Stimulated activated naive CD8-positive, alpha-beta T cell treated with anti-CD3 and anti-CD28 coated beads, Interleukin-15, Interleukin-2, amounts not matched to agents 100 ng/mL and 50 ng/mL, for 24 hours (primary cell): ENCODE results near the gene USP2.

Source experiments
- H3K27ac Mint-ChIP-seq: one replicate; pipeline ENCODE4 v1.8.0; 2021; ENCODE audit warnings: mild to moderate bottlenecking, mixed read lengths
- H3K27me3 Mint-ChIP-seq: one replicate; pipeline ENCODE4 v1.8.0; 2021; ENCODE audit warnings: mixed read lengths
- H3K36me3 Mint-ChIP-seq: one replicate; pipeline ENCODE4 v1.8.0; 2021; ENCODE audit warnings: low read depth, mixed read lengths
- H3K4me1 Mint-ChIP-seq: one replicate; pipeline ENCODE4 v1.8.0; 2021; ENCODE audit warnings: low read depth, mixed read lengths
- H3K4me3 Mint-ChIP-seq: one replicate; pipeline ENCODE4 v1.8.0; 2021; ENCODE audit warnings: mild to moderate bottlenecking, mixed read lengths
- H3K9me3 Mint-ChIP-seq: one replicate; pipeline ENCODE4 v1.8.0; 2021; ENCODE audit warnings: mixed read lengths

Gene USP2

DNA sequence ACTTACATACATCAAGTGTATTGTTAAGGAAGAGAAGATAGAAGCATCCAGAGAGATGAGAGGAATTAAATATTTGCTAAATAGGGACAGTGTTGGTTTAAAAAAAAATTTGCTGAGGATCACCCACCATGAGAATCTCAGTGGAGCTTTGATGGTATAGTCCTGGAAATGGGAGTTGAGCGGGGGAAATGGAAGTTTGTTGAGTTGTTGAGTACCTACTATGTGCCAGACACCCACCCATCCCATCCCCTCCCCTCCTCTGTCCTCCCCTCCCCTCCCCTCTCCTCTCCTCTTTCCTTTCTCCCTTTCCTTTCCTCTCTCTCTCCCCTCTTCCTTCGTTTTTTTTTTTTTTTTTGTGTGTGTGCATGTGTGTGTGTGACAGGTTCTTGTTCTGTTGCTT lies 30.3 kb downstream of the USP2 start:
- Mint-ChIP-seq H3K27me3 (peaks cover 38% of the 10 kb centered on the region), H3K4me3 (no peak overlapping the region), H3K36me3 (no peaks in the 10 kb centered on the region), H3K4me1 (peaks cover 2% of the 10 kb centered on the region), H3K27ac (no peak overlapping the region), H3K9me3 (no peaks in the 10 kb centered on the region)

DNA sequence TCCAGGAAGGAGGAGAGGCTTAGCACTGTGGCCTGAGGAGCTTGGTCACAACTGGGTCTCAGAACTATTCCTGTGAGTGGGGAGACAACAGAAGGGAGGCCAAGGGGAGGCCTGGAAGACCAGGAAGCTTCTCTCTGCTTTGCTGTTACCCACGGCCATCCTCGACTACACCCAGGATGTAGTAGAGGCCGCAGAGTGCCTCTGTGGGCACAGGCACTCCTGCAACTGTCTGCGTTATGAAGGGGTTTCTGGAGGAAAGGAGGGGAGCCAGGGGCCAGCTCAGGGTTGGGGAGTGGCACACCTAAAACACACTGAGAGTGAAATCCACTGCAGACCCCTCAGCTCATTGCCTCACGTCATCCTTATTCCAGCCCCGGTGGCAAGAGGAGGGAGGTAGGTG lies 31.2 kb downstream of the USP2 start:
- no peaks in the 10 kb centered on the region for H3K4me1 Mint-ChIP-seq
- H3K36me3 Mint-ChIP-seq: no peaks in the 10 kb centered on the region
- H3K9me3 Mint-ChIP-seq: no peaks in the 10 kb centered on the region
- H3K27ac Mint-ChIP-seq: no peak overlapping the region
- no peak overlapping the region for H3K4me3 Mint-ChIP-seq
- H3K27me3 Mint-ChIP-seq: peaks cover 32% of the 10 kb centered on the region

DNA sequence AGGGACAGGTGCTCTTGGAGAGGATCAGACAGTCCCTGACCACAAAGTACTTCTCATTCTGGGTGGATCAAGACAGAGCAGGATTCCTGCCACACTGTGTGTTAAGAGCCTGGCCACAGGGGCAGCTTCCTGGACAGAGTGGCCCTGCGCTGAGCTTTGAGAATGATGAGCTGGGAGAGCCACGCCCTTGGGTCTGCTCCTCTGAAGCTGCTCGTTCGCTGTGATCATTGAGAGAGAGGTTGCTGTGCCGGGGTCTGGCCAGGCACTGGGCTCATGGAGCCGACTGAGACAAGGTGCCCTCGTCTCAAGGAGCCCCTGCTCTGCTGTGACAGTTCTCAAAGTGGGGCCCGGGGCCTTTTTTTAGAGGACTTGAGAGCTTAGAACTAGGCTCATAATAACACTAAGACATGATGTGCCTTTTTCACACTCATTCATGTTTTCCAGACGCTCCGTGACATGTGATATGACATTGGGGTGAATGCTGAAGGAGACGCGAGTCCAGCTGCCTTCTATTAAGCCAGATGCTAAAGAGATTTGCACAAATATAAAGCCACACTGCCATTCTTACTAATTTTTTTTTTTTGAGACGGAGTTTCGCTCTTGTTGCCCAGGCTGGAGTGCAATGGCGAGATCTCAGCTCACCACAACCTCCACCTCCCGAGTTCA lies 33.4 kb downstream of the USP2 start:
- no peaks in the 10 kb centered on the region for H3K9me3 Mint-ChIP-seq
- H3K27me3 Mint-ChIP-seq: peaks cover 24% of the 10 kb centered on the region
- no peak overlapping the region for H3K27ac Mint-ChIP-seq
- no peaks in the 10 kb centered on the region for H3K4me1 Mint-ChIP-seq
- H3K36me3 Mint-ChIP-seq: no peaks in the 10 kb centered on the region
- H3K4me3 Mint-ChIP-seq: no peak overlapping the region

DNA sequence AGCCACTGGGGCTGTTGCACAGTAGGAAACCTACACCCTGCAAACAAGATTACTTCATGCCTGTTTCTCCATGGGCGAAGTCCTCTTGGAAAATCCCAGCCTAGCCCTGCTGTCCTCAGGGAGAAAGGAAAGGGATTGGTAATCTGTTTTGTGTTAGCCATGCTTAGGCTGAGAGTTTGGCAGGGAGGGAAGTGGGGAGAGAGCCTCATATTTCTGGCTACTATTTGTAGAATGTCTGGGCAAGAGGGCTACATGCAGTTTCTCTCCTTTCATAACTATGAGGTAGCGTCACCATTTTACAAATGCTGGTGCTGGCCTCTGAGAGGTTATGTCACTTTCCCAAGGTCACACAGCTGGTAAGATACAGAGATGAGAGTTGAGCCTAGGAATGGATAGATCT lies 34.2 kb downstream of the USP2 start:
- Mint-ChIP-seq H3K4me3 (no peak overlapping the region), H3K4me1 (no peaks in the 10 kb centered on the region), H3K36me3 (no peaks in the 10 kb centered on the region), H3K27me3 (peaks cover 18% of the 10 kb centered on the region), H3K9me3 (no peaks in the 10 kb centered on the region), H3K27ac (no peak overlapping the region)

DNA sequence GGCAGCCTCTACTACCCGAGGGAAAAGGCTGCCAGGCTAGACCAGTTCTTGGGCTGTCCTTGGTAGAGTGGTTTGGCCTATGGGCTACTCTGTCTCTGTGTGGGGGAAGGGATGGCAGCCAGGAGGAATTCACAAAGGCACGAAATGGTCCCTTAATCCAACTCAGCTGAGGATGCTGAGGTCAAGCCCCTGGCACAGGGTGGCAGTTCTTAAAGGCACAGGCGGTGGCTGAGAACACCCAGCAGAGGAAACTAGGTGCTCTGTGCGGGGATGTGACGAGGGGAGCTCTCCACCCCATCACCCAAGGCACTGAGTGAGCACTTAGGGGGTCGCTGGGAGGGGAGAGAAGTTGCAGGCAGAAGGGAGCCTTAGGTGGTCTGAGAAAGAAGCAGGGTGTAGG lies 34.9 kb downstream of the USP2 start, which contains the start of gene MFRP:
TSS of gene MFRP (minus strand) at position 101 of the 400 bp plus-strand sequence. CDS start 192 bp downstream, outside the sequence.
- Mint-ChIP-seq H3K27me3 (peaks cover 18% of the 10 kb centered on the region), H3K4me3 (no peak within 1 kb of the TSS), H3K27ac (no peak within 1 kb of the TSS), H3K9me3 (no peaks in the 10 kb centered on the region), H3K4me1 (no peaks in the 10 kb centered on the region), H3K36me3 (no peaks in the 10 kb centered on the region)

DNA sequence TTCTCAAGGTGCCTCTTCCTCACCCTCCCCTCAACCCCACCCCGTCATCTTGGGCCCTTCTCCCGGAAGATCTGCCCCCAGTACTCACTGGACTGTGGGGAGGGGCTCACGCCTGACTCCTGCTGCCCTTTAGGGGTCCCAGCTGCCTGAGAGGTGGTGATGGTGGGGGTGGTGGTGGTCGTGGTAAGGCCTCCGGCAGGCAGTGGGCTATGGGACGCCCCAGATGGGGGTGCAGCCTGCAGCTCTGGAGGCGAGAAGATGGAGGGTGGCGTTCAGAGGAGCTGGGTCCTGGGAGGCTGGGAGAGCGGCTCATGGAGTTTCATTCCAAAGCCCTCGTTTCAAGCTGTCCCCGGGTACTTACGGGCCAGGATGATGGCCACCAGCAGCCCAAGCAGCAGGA lies 35.8 kb downstream of the USP2 start:
- no peak overlapping the region for H3K27ac Mint-ChIP-seq
- peaks cover 18% of the 10 kb centered on the region for H3K27me3 Mint-ChIP-seq
- H3K36me3 Mint-ChIP-seq: no peaks in the 10 kb centered on the region
- no peaks in the 10 kb centered on the region for H3K9me3 Mint-ChIP-seq
- H3K4me1 Mint-ChIP-seq: peaks cover 6% of the 10 kb centered on the region
- no peak overlapping the region for H3K4me3 Mint-ChIP-seq

DNA sequence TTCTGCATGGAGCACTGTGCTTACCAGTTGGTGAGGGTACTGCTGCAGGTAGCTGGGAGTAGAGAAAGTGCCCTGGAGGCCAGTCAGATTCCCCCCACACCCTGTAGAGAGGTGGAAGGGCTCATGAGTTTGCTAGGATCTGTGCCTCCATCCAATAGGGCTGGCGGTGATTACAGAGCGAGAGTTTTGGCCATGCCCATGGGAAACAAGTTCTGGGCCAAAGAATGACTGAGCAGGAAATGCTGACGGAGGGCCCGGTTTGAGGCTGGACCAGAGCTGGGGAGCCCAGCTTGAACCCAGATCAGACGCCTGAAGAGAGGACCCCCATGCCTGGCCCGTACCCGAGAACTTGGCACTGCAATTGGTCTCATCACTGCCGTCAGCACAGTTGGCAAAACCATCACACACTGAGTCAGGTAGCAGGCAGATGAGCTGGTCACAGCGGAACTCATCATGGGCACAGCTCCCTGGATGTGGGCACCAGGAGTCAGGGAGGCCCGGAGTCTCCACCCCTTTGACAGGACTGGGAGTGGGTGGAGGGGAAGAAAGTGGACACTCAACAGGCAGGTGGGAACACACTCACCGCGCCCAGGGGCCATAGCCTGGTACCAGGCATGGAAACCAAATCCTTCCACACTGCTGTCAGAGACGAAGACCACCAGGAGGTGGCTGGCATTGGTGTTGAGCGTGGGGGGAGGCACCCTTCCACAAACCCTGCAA lies 37.0 kb downstream of the USP2 start:
- peaks cover 6% of the 10 kb centered on the region for H3K4me1 Mint-ChIP-seq
- no peak overlapping the region for H3K4me3 Mint-ChIP-seq
- no peaks in the 10 kb centered on the region for H3K9me3 Mint-ChIP-seq
- H3K36me3 Mint-ChIP-seq: no peaks in the 10 kb centered on the region
- H3K27me3 Mint-ChIP-seq: peaks cover 19% of the 10 kb centered on the region
- H3K27ac Mint-ChIP-seq: no peak overlapping the region

- Mint-ChIP-seq H3K4me3 (no peak overlapping the region), H3K4me1 (peaks cover 10% of the 10 kb centered on the region), H3K36me3 (no peaks in the 10 kb centered on the region), H3K27ac (no peak overlapping the region), H3K9me3 (no peaks in the 10 kb centered on the region), H3K27me3 (peaks cover 24% of the 10 kb centered on the region)
These were observed 37.8 kb downstream of the USP2 start for GRCh38 chr11:119343726-119344125.

- Mint-ChIP-seq H3K9me3 (no peaks in the 10 kb centered on the region), H3K4me3 (no peak overlapping the region), H3K27ac (no peak overlapping the region), H3K27me3 (peaks cover 29% of the 10 kb centered on the region), H3K36me3 (peaks cover 2% of the 10 kb centered on the region), H3K4me1 (peaks cover 17% of the 10 kb centered on the region)
These were observed 38.9 kb downstream of the USP2 start for GRCh38 chr11:119342362-119343130.

- no peaks in the 10 kb centered on the region for H3K9me3 Mint-ChIP-seq
- H3K36me3 Mint-ChIP-seq: peaks cover 7% of the 10 kb centered on the region
- H3K4me1 Mint-ChIP-seq: peaks cover 17% of the 10 kb centered on the region
- no peak overlapping the region for H3K4me3 Mint-ChIP-seq
- peaks cover 29% of the 10 kb centered on the region for H3K27me3 Mint-ChIP-seq
- no peak overlapping the region for H3K27ac Mint-ChIP-seq
These were observed 39.5 kb downstream of the USP2 start for GRCh38 chr11:119342023-119342300.

DNA sequence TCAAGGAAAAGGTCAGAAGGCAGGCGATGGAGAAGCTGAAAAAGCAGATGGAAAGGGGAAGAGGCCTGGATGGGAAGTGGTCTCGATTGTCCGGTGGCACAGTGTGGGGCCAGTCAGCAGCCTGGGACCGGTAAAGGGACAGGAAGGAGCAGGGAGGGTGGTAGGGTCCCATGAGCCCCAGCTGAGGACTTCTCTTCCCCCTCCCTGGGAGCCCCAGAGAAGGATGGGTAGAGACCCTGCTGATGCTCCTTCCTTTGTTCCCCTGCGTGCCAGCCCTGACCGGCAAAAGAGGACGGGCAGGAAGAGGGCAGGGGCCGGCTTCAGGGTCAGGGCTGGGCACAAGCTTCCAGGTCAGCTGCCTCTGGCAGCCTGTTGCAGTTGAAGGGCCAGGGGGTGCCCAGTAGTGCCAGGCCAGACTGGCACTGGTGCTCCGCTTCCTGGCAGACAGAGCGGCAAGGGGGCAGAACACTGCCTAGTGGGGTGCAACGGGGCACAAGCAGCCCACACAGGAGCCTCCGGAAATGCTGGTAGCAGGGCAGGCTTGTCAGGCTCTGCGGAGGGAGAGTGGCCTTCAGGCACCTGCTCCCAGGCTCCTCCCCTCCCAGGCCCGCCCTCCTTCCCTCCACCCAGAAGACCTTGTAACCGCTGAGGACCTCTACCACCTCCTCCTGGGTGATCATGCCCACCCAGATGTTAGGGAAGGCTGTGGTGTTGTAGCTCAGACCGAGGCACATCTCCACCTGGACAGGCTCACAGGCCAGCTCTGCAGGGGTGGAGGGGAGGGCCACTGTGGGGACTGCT lies 40.1 kb downstream of the USP2 start:
- Mint-ChIP-seq H3K4me3 (no peak overlapping the region), H3K9me3 (no peaks in the 10 kb centered on the region), H3K4me1 (peaks cover 22% of the 10 kb centered on the region), H3K36me3 (peaks cover 11% of the 10 kb centered on the region), H3K27me3 (peaks cover 29% of the 10 kb centered on the region), H3K27ac (no peak overlapping the region)

GRCh38 chr11:119340335-119341221 lies 40.9 kb downstream of the USP2 start, which contains the start of gene C1QTNF5:
Gene C1QTNF5 (minus strand): TSS chr11:119340883. CDS start chr11:119340397, 486 bp downstream.
- H3K9me3 Mint-ChIP-seq: no peaks in the 10 kb centered on the region
- peaks cover 16% of the 10 kb centered on the region for H3K36me3 Mint-ChIP-seq
- H3K27ac Mint-ChIP-seq: no peak within 1 kb of the TSS
- H3K4me3 Mint-ChIP-seq: no peak within 1 kb of the TSS
- H3K4me1 Mint-ChIP-seq: peaks cover 31% of the 10 kb centered on the region
- H3K27me3 Mint-ChIP-seq: peaks cover 29% of the 10 kb centered on the region

- no peak overlapping the region for H3K27ac Mint-ChIP-seq
- H3K36me3 Mint-ChIP-seq: peaks cover 16% of the 10 kb centered on the region
- peaks cover 36% of the 10 kb centered on the region for H3K4me1 Mint-ChIP-seq
- H3K27me3 Mint-ChIP-seq: peaks cover 24% of the 10 kb centered on the region
- peak overlapping the region; percentile 59 for H3K4me3 Mint-ChIP-seq
- no peaks in the 10 kb centered on the region for H3K9me3 Mint-ChIP-seq
These were observed 41.7 kb downstream of the USP2 start for GRCh38 chr11:119339589-119340334.
